ENCODE measurements around the gene RIPK4.

GRCh38 chr21:41722052-41723018 is 44.5 kb downstream of the RIPK4 start:
- no peak for TF ChIP-seq CTCF (IDR thresholded peaks at IDR 0.05)
- TF ChIP-seq POLR2A (IDR thresholded peaks at IDR 0.05): no peak
